ENCODE results near the gene NTN4. TPM values are rescaled to one million over a fixed set of nuclear protein-coding genes. Genes with fewer than 3 reads are reported as not detected.

Gene NTN4
- polyA plus RNA-seq, 1 of the 3 experiments (the other 2 are of a cell fraction) = 0.08 TPM

- TF ChIP-seq, protein P1, sequence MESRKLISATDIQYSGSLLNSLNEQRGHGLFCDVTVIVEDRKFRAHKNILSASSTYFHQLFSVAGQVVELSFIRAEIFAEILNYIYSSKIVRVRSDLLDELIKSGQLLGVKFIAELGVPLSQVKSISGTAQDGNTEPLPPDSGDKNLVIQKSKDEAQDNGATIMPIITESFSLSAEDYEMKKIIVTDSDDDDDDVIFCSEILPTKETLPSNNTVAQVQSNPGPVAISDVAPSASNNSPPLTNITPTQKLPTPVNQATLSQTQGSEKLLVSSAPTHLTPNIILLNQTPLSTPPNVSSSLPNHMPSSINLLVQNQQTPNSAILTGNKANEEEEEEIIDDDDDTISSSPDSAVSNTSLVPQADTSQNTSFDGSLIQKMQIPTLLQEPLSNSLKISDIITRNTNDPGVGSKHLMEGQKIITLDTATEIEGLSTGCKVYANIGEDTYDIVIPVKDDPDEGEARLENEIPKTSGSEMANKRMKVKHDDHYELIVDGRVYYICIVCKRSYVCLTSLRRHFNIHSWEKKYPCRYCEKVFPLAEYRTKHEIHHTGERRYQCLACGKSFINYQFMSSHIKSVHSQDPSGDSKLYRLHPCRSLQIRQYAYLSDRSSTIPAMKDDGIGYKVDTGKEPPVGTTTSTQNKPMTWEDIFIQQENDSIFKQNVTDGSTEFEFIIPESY (IDR thresholded peaks at IDR 0.05; ENCODE audit: borderline replicate concordance, low read depth) = peak; percentile 68; the same call in 1 of the 2 replicates
- TF ChIP-seq EZH2phosphoT487 (IDR thresholded peaks at IDR 0.05; ENCODE audit: borderline replicate concordance, low read depth) = peak; percentile 60; the same call in 1 of the 2 replicates
- TF ChIP-seq, protein P2, sequence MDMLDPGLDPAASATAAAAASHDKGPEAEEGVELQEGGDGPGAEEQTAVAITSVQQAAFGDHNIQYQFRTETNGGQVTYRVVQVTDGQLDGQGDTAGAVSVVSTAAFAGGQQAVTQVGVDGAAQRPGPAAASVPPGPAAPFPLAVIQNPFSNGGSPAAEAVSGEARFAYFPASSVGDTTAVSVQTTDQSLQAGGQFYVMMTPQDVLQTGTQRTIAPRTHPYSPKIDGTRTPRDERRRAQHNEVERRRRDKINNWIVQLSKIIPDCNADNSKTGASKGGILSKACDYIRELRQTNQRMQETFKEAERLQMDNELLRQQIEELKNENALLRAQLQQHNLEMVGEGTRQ (IDR thresholded peaks at IDR 0.05; ENCODE audit: borderline replicate concordance, low read depth, low read length) = no peak
- no peak for TF ChIP-seq MXI1 (IDR thresholded peaks at IDR 0.05; ENCODE audit: low read depth, low read length)
- TF ChIP-seq SIN3A (IDR thresholded peaks at IDR 0.05; ENCODE audit: borderline replicate concordance, low read depth, low read length) = no peak
- TF ChIP-seq RCOR1 (IDR thresholded peaks at IDR 0.05; ENCODE audit: low read length) = peak; percentile 46; the same call in 1 of the 2 replicates
- TF ChIP-seq SMC3 (IDR thresholded peaks at IDR 0.05; ENCODE audit: low read depth, low read length) = no peak
- TF ChIP-seq RXRA (IDR thresholded peaks at IDR 0.05; ENCODE audit: borderline replicate concordance, low read depth) = peak; percentile 43; the same call in 1 of the 2 replicates
- TF ChIP-seq GATA2 (CRISPR knock-in tag; IDR thresholded peaks at IDR 0.05) = no peak
- TF ChIP-seq TCF12 (IDR thresholded peaks at IDR 0.05) = peak; percentile 97
- TF ChIP-seq YY1 (IDR thresholded peaks at IDR 0.05; ENCODE audit: low read depth) = no peak
- no peak for TF ChIP-seq NRF1 (IDR thresholded peaks at IDR 0.05; ENCODE audit: low read depth, low read length)
Observed at GRCh38 chr12:95836185-95836609, 45.6 kb upstream of the NTN4 start (continued).

- no peak for DNase-seq
- peaks cover 16 to 20% of the 10 kb centered on the region in 2 experiments; a peak in 3 of 4 replicates for H3K4me1 ChIP-seq (ENCODE audit: control insufficient read depth in 1 of 2, insufficient read depth in 2 of 2, low read depth in 1 of 2, low read length in 1 of 2)
- WGBS (ENCODE audit: low lambda C conversion rate) = 89% methylated on average over 1 of the region's 1 CpG
- no peaks in the 10 kb centered on the region for H3K79me2 ChIP-seq (ENCODE audit: insufficient read depth)
- H3K4me2 ChIP-seq = no peak overlapping the region
- no peak overlapping the region for H3K4me3 ChIP-seq (ENCODE audit: low read depth in 2 of 2, low read length in 1 of 2)
- ChIA-PET POLR2A (no interaction called here), CTCF (interaction anchor here (0.7 kb wide), 1 partner anchor 14 kb away, joined by 3 read pairs; no protein-coding TSS in a partner anchor)
- H3K36me3 ChIP-seq (replicated peaks in 1 of 2; ENCODE audit: control insufficient read depth in 1 of 2, insufficient read depth in 2 of 2, low read length in 1 of 2) = no peaks in the 10 kb centered on the region
- H3K27ac ChIP-seq (ENCODE audit: low read depth in 2 of 2, low read length in 1 of 2) = no peak overlapping the region
- H3K9ac ChIP-seq = no peak overlapping the region
- H3F3A ChIP-seq (replicated peaks; ENCODE audit: insufficient read depth) = peaks cover 22% of the 10 kb centered on the region
- H3K9me2 ChIP-seq = no peaks in the 10 kb centered on the region
- peaks cover 23% of the 10 kb centered on the region for H3K27me3 ChIP-seq (ENCODE audit: insufficient read depth)
- H2AFZ ChIP-seq (ENCODE audit: low read depth) = no peak overlapping the region
- peaks cover 15% of the 10 kb centered on the region for H4K20me1 ChIP-seq (ENCODE audit: insufficient read depth)
- H3K9me3 ChIP-seq = no peaks in the 10 kb centered on the region
- no peak for TF ChIP-seq RXRA (IDR thresholded peaks at IDR 0.05; ENCODE audit: borderline replicate concordance, low read depth)
- TF ChIP-seq TCF12 (IDR thresholded peaks at IDR 0.05) = no peak
- TF ChIP-seq CHD2 (IDR thresholded peaks at IDR 0.05; ENCODE audit: low read length, partially characterized antibody) = no peak
- TF ChIP-seq USF1 (IDR thresholded peaks at IDR 0.05; ENCODE audit: borderline replicate concordance, low read depth) = no peak
- TF ChIP-seq TEAD4 (IDR thresholded peaks at IDR 0.05; ENCODE audit: borderline replicate concordance, insufficient read depth) = no peak
- TF ChIP-seq FOXJ3 (CRISPR knock-in tag; IDR thresholded peaks at IDR 0.05) = no peak
- no peak for TF ChIP-seq GABPA (IDR thresholded peaks at IDR 0.05; ENCODE audit: low read depth)
- TF ChIP-seq POLR2AphosphoS5 (IDR thresholded peaks at IDR 0.05; ENCODE audit: low read depth, low read length) = no peak
- no peak for TF ChIP-seq RCOR1 (IDR thresholded peaks at IDR 0.05; ENCODE audit: low read length)
- TF ChIP-seq, protein P3, sequence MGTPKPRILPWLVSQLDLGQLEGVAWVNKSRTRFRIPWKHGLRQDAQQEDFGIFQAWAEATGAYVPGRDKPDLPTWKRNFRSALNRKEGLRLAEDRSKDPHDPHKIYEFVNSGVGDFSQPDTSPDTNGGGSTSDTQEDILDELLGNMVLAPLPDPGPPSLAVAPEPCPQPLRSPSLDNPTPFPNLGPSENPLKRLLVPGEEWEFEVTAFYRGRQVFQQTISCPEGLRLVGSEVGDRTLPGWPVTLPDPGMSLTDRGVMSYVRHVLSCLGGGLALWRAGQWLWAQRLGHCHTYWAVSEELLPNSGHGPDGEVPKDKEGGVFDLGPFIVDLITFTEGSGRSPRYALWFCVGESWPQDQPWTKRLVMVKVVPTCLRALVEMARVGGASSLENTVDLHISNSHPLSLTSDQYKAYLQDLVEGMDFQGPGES (IDR thresholded peaks at IDR 0.05; ENCODE audit: low read depth, low read length) = no peak
- no peak for TF ChIP-seq SIN3A (IDR thresholded peaks at IDR 0.05; ENCODE audit: borderline replicate concordance, low read depth, low read length)
- no peak for TF ChIP-seq REST (IDR thresholded peaks at IDR 0.05; ENCODE audit: low read depth, low read length)
- no peak for TF ChIP-seq MEF2A (IDR thresholded peaks at IDR 0.05; ENCODE audit: borderline replicate concordance, low read depth)
- TF ChIP-seq PBX3 (IDR thresholded peaks at IDR 0.05) = no peak
Observed at GRCh38 chr12:95834572-95834971, 44.0 kb upstream of the NTN4 start.
